OCI-LY7 (cell line): ENCODE results near the gene YAE1.

Experiments used
- CTCF ChIP-seq: fragments of 200-600 bp; sonication (generic); conservative IDR thresholded peaks from 2 replicates; pipeline ENCODE4 v1.5.1; 2014; ENCODE audit warnings: mild to moderate bottlenecking, antibody characterized with exemption, low read length, moderate library complexity, mixed read lengths
- EZH2phosphoT487 ChIP-seq: fragments of 200-600 bp; sonication (generic); IDR thresholded peaks from 2 replicates; pipeline ENCODE4 v1.6.1; 2018; ENCODE audit warnings: low read depth, borderline replicate concordance, mild to moderate bottlenecking, mixed run types, antibody characterized with exemption, low read length, moderate library complexity, mixed read lengths

GRCh38 chr7:39592586-39592985, 26.4 kb downstream of the YAE1 start:
- TF ChIP-seq CTCF (no peak), EZH2phosphoT487 (no peak)
